Omental fat pad (tissue), 4 donors: ENCODE results near the gene SSH2. TPM values are rescaled to one million over a fixed set of nuclear protein-coding genes. Genes with fewer than 3 reads are reported as not detected.
"Not testable (repeated sequence)": the region's sequence is repeated elsewhere in the genome, so short reads cannot be mapped to it uniquely, and the experiment has no call there.

Experiments
- ATAC-seq: fragments of 150-250 bp; one replicate; pipeline ENCODE4 v1.9.1; 2016; ENCODE audit warnings: mild to moderate bottlenecking, moderate library complexity; ENCODE audit not compliant: low FRiP score
- DNase-seq: peaks from one replicate; pipeline ENCODE4 v3.0.0-alpha.2; 2019; ENCODE audit warnings: low spot score
- CTCF ChIP-seq, 3 donors: fragments of 450-650 bp; IDR thresholded peaks; one replicate each; pipeline ENCODE4 v1.5.1; 2016 to 2017; ENCODE audit warnings: antibody characterized with exemption in 3 of 3, mild to moderate bottlenecking in 3 of 3, moderate library complexity in 2 of 3
- total RNA-seq, 4 donors: library from RNA; depleted of rRNA; stranded (reverse); fragments of >200 nt; gene quantifications; one replicate each; pipeline ENCODE4 v1.1.0, GENCODE V29; 2016

Gene SSH2
- total RNA-seq, 4 donors from 2014 or later, result 25.1 to 88.0 (median 35.8) TPM

GRCh38 chr17:29873476-29873875, 56.6 kb downstream of the SSH2 start:
- DNase-seq, result no peak
- TF ChIP-seq CTCF (IDR thresholded peaks at IDR 0.05), result no peak
- ATAC-seq, result no peak

- no peak for DNase-seq
- TF ChIP-seq CTCF (IDR thresholded peaks at IDR 0.05), result no peak
- no peak for ATAC-seq
Measured at GRCh38 chr17:29870836-29871465, 59.1 kb downstream of the SSH2 start.

GRCh38 chr17:29867643-29868181, 62.3 kb downstream of the SSH2 start:
- no peak for TF ChIP-seq CTCF (IDR thresholded peaks at IDR 0.05)
- no peak for ATAC-seq
- no peak for DNase-seq

GRCh38 chr17:29866746-29867404, 63.2 kb downstream of the SSH2 start:
- ATAC-seq, result no peak
- TF ChIP-seq CTCF (IDR thresholded peaks at IDR 0.05), result no peak

GRCh38 chr17:29864615-29865014, 65.4 kb downstream of the SSH2 start:
- no peak for ATAC-seq
- no peak for TF ChIP-seq CTCF (IDR thresholded peaks at IDR 0.05)
- DNase-seq, result no peak

More at GRCh38 chr17:29866746-29867404, 63.2 kb downstream of the SSH2 start:
- DNase-seq, result no peak

DNA sequence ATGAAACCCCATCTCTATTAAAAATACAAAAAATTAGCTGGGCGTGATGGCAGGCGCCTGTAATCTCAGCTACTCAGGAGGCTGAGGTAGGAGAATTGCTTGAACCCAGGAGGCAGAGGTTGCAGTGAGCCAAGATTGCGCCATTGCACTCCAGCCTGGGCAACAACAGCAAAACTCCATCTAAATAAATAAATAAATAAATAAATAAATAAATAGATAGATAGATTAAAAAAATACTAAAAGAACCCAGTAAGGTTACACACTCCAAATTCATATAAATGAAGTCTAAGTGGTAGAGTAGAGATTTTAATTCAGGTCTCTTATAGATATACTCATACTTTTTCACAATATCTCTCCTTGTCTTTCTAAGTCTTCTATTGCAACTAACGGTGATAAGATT, 65.9 kb downstream of the SSH2 start:
- DNase-seq, ATAC-seq: not testable (repeated sequence)

DNA sequence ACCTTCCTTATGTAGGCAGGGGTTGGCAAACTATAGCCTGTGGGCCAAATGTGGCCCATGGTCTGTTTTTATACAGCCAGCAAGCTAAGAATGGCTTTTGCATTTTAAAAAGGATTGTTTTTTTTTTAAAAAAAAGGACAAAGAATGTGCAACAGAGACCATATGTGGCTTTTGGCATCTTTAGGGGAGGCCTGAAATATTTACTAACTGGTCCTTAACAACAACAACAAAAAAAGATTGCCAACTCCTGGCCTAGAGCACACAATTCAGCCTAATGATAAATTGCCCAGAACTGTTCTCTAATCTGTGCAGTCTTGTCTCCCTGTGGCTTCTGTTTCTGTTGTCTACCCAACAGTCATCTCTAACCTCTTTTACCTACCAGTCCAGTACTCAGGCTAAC, 67.1 kb downstream of the SSH2 start:
- TF ChIP-seq CTCF (IDR thresholded peaks at IDR 0.05), result no peak

More for the DNA sequence above, 67.1 kb downstream of the SSH2 start:
- DNase-seq (no peak), ATAC-seq (no peak)
